ENCODE measurements around the gene TMCO4.

The TMCO4 gene

DNA sequence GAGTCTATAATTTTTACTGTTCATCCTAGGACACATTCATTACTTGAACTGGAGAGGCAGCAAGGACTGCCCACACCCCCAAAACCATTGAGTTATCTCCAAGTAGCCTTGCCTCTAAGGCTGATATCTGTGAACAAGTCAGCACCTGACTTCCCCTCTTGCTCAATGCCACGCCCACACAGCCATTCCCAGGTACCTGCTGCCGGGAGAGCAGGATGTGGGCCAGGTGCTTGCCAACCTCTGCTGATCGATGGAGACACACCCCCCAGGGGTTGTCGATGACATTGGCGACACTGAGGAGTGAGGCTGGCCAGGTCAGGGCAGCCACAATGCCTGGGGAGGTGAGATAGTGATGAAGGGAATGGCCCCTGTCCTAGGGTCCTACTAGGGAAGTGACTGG is 60.1 kb downstream of the TMCO4 start:
- no peaks in the 10 kb centered on the region for H3F3A ChIP-seq (ENCODE audit: low read depth)
- H3K4me1 ChIP-seq (ENCODE audit: insufficient read depth, low read length, poor library complexity, severe bottlenecking), result no peaks in the 10 kb centered on the region
- H3K4me2 ChIP-seq (ENCODE audit: low read depth, low read length, poor library complexity, severe bottlenecking), result no peak overlapping the region
- H3K79me2 ChIP-seq (ENCODE audit: insufficient read depth, low read length), result no peaks in the 10 kb centered on the region
- TF ChIP-seq, protein P1, sequence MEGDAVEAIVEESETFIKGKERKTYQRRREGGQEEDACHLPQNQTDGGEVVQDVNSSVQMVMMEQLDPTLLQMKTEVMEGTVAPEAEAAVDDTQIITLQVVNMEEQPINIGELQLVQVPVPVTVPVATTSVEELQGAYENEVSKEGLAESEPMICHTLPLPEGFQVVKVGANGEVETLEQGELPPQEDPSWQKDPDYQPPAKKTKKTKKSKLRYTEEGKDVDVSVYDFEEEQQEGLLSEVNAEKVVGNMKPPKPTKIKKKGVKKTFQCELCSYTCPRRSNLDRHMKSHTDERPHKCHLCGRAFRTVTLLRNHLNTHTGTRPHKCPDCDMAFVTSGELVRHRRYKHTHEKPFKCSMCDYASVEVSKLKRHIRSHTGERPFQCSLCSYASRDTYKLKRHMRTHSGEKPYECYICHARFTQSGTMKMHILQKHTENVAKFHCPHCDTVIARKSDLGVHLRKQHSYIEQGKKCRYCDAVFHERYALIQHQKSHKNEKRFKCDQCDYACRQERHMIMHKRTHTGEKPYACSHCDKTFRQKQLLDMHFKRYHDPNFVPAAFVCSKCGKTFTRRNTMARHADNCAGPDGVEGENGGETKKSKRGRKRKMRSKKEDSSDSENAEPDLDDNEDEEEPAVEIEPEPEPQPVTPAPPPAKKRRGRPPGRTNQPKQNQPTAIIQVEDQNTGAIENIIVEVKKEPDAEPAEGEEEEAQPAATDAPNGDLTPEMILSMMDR (conservative IDR thresholded peaks at IDR 0.05; ENCODE audit: low read length), result no peak
- TF ChIP-seq EZH2phosphoT487 (IDR thresholded peaks at IDR 0.05; ENCODE audit: borderline replicate concordance), result no peak
- no peak overlapping the region for H3K9ac ChIP-seq (ENCODE audit: low read depth, low read length, poor library complexity, severe bottlenecking)
- no peak overlapping the region for H2AFZ ChIP-seq (ENCODE audit: low read length)
- no peaks in the 10 kb centered on the region for H4K20me1 ChIP-seq (ENCODE audit: insufficient read depth, low read length, poor library complexity, severe bottlenecking)
- no peaks in the 10 kb centered on the region for H3K9me3 ChIP-seq (ENCODE audit: insufficient read depth, low read depth, low read length)
- H3K36me3 ChIP-seq (ENCODE audit: insufficient read depth, low read length), result no peaks in the 10 kb centered on the region
- H3K27me3 ChIP-seq (ENCODE audit: insufficient read depth, low read length, poor library complexity, severe bottlenecking), result no peaks in the 10 kb centered on the region
- H3K4me3 ChIP-seq (ENCODE audit: low read length, poor library complexity, severe bottlenecking), result no peak overlapping the region
- H3K9me2 ChIP-seq (replicated peaks; ENCODE audit: low read depth, low read length), result no peaks in the 10 kb centered on the region

DNA sequence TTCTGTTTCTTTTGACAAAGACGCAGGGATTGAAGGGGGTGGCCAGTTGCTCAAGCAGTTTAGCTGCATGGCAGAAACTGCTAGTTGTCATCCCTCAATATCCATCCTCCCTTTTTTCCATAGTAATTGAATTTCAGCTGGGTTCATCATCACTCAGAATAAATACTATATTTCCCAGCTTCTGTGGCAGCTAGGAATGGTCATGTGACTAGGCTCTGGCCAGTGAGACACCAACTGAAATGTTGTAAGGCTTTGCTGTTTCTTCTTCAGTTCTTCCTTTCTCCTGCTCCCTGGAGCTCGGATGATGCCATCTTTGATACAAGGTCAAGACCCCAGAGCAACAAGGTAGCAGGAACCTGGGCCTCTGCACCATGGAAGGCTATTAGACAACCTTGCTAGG is 61.0 kb downstream of the TMCO4 start:
- Histone ChIP-seq H3K36me3 (ENCODE audit: insufficient read depth, low read length) (no peaks in the 10 kb centered on the region), H2AFZ (ENCODE audit: low read length) (no peak overlapping the region), H3K9me2 (replicated peaks; ENCODE audit: low read depth, low read length) (no peaks in the 10 kb centered on the region), H3K4me3 (ENCODE audit: low read length, poor library complexity, severe bottlenecking) (no peak overlapping the region), H4K20me1 (ENCODE audit: insufficient read depth, low read length, poor library complexity, severe bottlenecking) (no peaks in the 10 kb centered on the region), H3K9me3 (ENCODE audit: insufficient read depth, low read depth, low read length) (no peaks in the 10 kb centered on the region), H3K79me2 (ENCODE audit: insufficient read depth, low read length) (no peaks in the 10 kb centered on the region), H3K9ac (ENCODE audit: low read depth, low read length, poor library complexity, severe bottlenecking) (no peak overlapping the region), H3K27me3 (ENCODE audit: insufficient read depth, low read length, poor library complexity, severe bottlenecking) (no peaks in the 10 kb centered on the region), H3K4me2 (ENCODE audit: low read depth, low read length, poor library complexity, severe bottlenecking) (no peak overlapping the region), H3F3A (ENCODE audit: low read depth) (no peaks in the 10 kb centered on the region), H3K4me1 (ENCODE audit: insufficient read depth, low read length, poor library complexity, severe bottlenecking) (no peaks in the 10 kb centered on the region)
- TF ChIP-seq, protein P1 (conservative IDR thresholded peaks at IDR 0.05; ENCODE audit: low read length), result no peak
- no peak for TF ChIP-seq EZH2phosphoT487 (IDR thresholded peaks at IDR 0.05; ENCODE audit: borderline replicate concordance)

DNA sequence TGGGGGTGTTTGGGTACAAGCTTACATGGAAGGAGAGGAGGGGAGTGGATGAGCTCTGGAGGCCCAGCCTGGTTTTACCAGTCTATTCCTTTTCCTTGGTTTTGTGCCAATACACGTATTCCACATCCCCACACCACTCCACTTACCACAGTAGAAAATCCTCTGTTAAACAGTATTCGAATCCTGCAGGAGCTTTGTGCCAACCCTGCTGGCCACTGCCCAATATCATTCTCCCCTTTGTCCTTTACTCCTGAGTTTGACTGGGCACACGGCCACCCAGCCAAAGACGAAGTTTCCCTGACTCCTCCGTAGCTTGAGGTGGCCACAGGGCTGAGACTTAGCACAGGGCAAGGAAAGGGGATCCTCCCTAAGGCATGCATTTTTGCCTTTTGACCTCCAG is 61.6 kb downstream of the TMCO4 start:
- H3K9me2 ChIP-seq (replicated peaks; ENCODE audit: low read depth, low read length), result no peaks in the 10 kb centered on the region
- H3K27me3 ChIP-seq (ENCODE audit: insufficient read depth, low read length, poor library complexity, severe bottlenecking), result no peaks in the 10 kb centered on the region
- H3K9ac ChIP-seq (ENCODE audit: low read depth, low read length, poor library complexity, severe bottlenecking), result no peak overlapping the region
- no peak overlapping the region for H2AFZ ChIP-seq (ENCODE audit: low read length)
- no peaks in the 10 kb centered on the region for H3K36me3 ChIP-seq (ENCODE audit: insufficient read depth, low read length)
- no peaks in the 10 kb centered on the region for H3K79me2 ChIP-seq (ENCODE audit: insufficient read depth, low read length)
- no peak overlapping the region for H3K4me2 ChIP-seq (ENCODE audit: low read depth, low read length, poor library complexity, severe bottlenecking)
- no peaks in the 10 kb centered on the region for H4K20me1 ChIP-seq (ENCODE audit: insufficient read depth, low read length, poor library complexity, severe bottlenecking)
- no peaks in the 10 kb centered on the region for H3F3A ChIP-seq (ENCODE audit: low read depth)
- H3K9me3 ChIP-seq (ENCODE audit: insufficient read depth, low read depth, low read length), result no peaks in the 10 kb centered on the region
- no peaks in the 10 kb centered on the region for H3K4me1 ChIP-seq (ENCODE audit: insufficient read depth, low read length, poor library complexity, severe bottlenecking)
- H3K4me3 ChIP-seq (ENCODE audit: low read length, poor library complexity, severe bottlenecking), result no peak overlapping the region
- TF ChIP-seq EZH2phosphoT487 (IDR thresholded peaks at IDR 0.05; ENCODE audit: borderline replicate concordance), result no peak
- TF ChIP-seq, protein P1 (conservative IDR thresholded peaks at IDR 0.05; ENCODE audit: low read length), result no peak
